GM23338 (cell line): ENCODE results near the gene IRGM. TPM values are rescaled to one million over a fixed set of nuclear protein-coding genes. Genes with fewer than 3 reads are reported as not detected.

Source experiments
- ATAC-seq: fragments of 200-7000 bp; cut with Tn5 transposase; 3 replicates; pipeline ENCODE4 v1.9.1; 2020
- DNase-seq: peaks from one replicate; pipeline ENCODE4 v3.0.0-alpha.2; 2015; ENCODE audit warnings: low spot score
- H2AFZ ChIP-seq: fragments of 200-600 bp; sonication (generic); 2 replicates; pipeline ENCODE4 v1.8.0; 2016; ENCODE audit warnings: antibody characterized with exemption, mild to moderate bottlenecking, moderate library complexity
- H3F3A ChIP-seq: fragments of 200-600 bp; sonication (generic); replicated peaks from 2 replicates; pipeline ENCODE4 v1.8.0; 2017; ENCODE audit warnings: antibody characterized with exemption, mixed run types, low read depth
- H3K27ac ChIP-seq: fragments of 200-600 bp; sonication (generic); 2 replicates; pipeline ENCODE4 v1.6.1; 2016; ENCODE audit warnings: low read depth
- H3K27me3 ChIP-seq: fragments of 200-600 bp; sonication (generic); 2 replicates; pipeline ENCODE4 v1.8.0; 2016; ENCODE audit warnings: mild to moderate bottlenecking, mixed run types, moderate library complexity; ENCODE audit not compliant: insufficient read depth
- H3K36me3 ChIP-seq: fragments of 200-600 bp; sonication (generic); 2 replicates; pipeline ENCODE4 v1.8.0; 2016; ENCODE audit warnings: mild to moderate bottlenecking; ENCODE audit not compliant: insufficient read depth
- H3K4me1 ChIP-seq: fragments of 200-600 bp; sonication (generic); 2 replicates; pipeline ENCODE4 v1.8.0; 2016; ENCODE audit warnings: mild to moderate bottlenecking, moderate library complexity; ENCODE audit not compliant: insufficient read depth
- H3K4me2 ChIP-seq: fragments of 200-600 bp; sonication (generic); 2 replicates; pipeline ENCODE4 v1.7.1; 2017; ENCODE audit warnings: mixed run types
- H3K4me3 ChIP-seq: fragments of 200-600 bp; sonication (generic); 2 replicates; pipeline ENCODE4 v1.6.1; 2016; ENCODE audit warnings: mixed run types
- H3K79me2 ChIP-seq: fragments of 200-600 bp; sonication (generic); replicated peaks from 2 replicates; pipeline ENCODE4 v1.8.0; 2017; ENCODE audit warnings: mild to moderate bottlenecking; ENCODE audit not compliant: insufficient read depth
- H3K9me2 ChIP-seq: fragments of 200-600 bp; sonication (generic); 2 replicates; pipeline ENCODE4 v1.8.0; 2017; ENCODE audit not compliant: insufficient read depth
- H4K20me1 ChIP-seq: fragments of 200-600 bp; sonication (generic); replicated peaks from 2 replicates; pipeline ENCODE4 v1.8.0; 2017; ENCODE audit warnings: mild to moderate bottlenecking; ENCODE audit not compliant: insufficient read depth
- H3K27ac Mint-ChIP-seq: 2 replicates; pipeline ENCODE4 v1.8.0; 2020; ENCODE audit warnings: inconsistent platforms, mild to moderate bottlenecking, moderate library complexity, mixed read lengths
- H3K27me3 Mint-ChIP-seq: 3 replicates; pipeline ENCODE4 v1.8.0; 2022; ENCODE audit warnings: low read depth, mild to moderate bottlenecking, moderate library complexity, mixed read lengths, inconsistent platforms; ENCODE audit not compliant: insufficient read depth, poor library complexity
- H3K36me3 Mint-ChIP-seq: 3 replicates; pipeline ENCODE4 v1.8.0; 2021; ENCODE audit warnings: low read depth, mild to moderate bottlenecking, inconsistent platforms, moderate library complexity, mixed read lengths
- H3K4me1 Mint-ChIP-seq: 3 replicates; pipeline ENCODE4 v1.8.0; 2020; ENCODE audit warnings: mild to moderate bottlenecking, inconsistent platforms, mixed read lengths
- H3K4me3 Mint-ChIP-seq: 3 replicates; pipeline ENCODE4 v1.8.0; 2021; ENCODE audit warnings: moderate library complexity, mild to moderate bottlenecking, inconsistent platforms, mixed read lengths
- H3K9me3 Mint-ChIP-seq: 3 replicates; pipeline ENCODE4 v1.8.0; 2020; ENCODE audit warnings: moderate library complexity, mild to moderate bottlenecking, inconsistent platforms, mixed read lengths
- CREB1 ChIP-seq: fragments of 250-450 bp; sonication (Bioruptor Pico); IDR thresholded peaks from 2 replicates; pipeline ENCODE4 v1.5.0; 2020; ENCODE audit warnings: low read depth, mild to moderate bottlenecking, moderate library complexity
- EZH2 ChIP-seq: fragments of 200-600 bp; sonication (generic); IDR thresholded peaks from one replicate; pipeline ENCODE4 v1.8.0; 2017; ENCODE audit warnings: antibody characterized with exemption, mild to moderate bottlenecking, low read depth; ENCODE audit not compliant: unreplicated experiment
- NANOG ChIP-seq: IDR thresholded peaks from 2 replicates; pipeline ENCODE4 v1.6.1; 2016; ENCODE audit warnings: antibody characterized with exemption, borderline replicate concordance
- STAT1 ChIP-seq: IDR thresholded peaks from one replicate; pipeline ENCODE4 v1.6.1; 2016; ENCODE audit warnings: antibody characterized with exemption; ENCODE audit not compliant: unreplicated experiment
- ZNF331 ChIP-seq: fragments of 250-450 bp; sonication (Bioruptor Pico); IDR thresholded peaks from 2 replicates; pipeline ENCODE4 v1.5.0; 2020; ENCODE audit warnings: low read depth, mild to moderate bottlenecking, moderate library complexity
- polyA plus RNA-seq: library from polyadenylated mRNA; unstranded; fragments of >200 nt; fragmentation: Nextera tagmentation; extraction: Ambion mirVana; gene quantifications from 2 replicates; pipeline ENCODE4 v1.2.1, GENCODE V29; 2016
- total RNA-seq: library from RNA; depleted of rRNA; stranded (reverse); fragments of >200 nt; shearing (Covaris generic); gene quantifications from 2 replicates; pipeline ENCODE4 v1.2.3, GENCODE V29; 2014
- TF ChIP-seq, protein P1 (sequence below): IDR thresholded peaks from 2 replicates; pipeline ENCODE4 v1.6.1; 2016; ENCODE audit warnings: antibody characterized with exemption
- TF ChIP-seq, protein P2 (sequence below): IDR thresholded peaks from one replicate; pipeline ENCODE4 v1.6.1; 2018; ENCODE audit warnings: antibody characterized with exemption; ENCODE audit not compliant: unreplicated experiment
- TF ChIP-seq, protein P3 (sequence below), 2 experiments: fragments of 200-600 bp in 1 of 2; sonication (generic) in 1 of 2; conservative IDR thresholded peaks; 2 replicates each; pipeline versions ENCODE4 v1.5.1 to v1.6.1; 2016 to 2017; ENCODE audit warnings: antibody characterized with exemption in 2 of 2, low read depth in 2 of 2, mild to moderate bottlenecking in 2 of 2, moderate library complexity in 1 of 2

The IRGM gene
- total and polyA plus RNA-seq, 2 experiments from 2014 or later, result not detected

DNA sequence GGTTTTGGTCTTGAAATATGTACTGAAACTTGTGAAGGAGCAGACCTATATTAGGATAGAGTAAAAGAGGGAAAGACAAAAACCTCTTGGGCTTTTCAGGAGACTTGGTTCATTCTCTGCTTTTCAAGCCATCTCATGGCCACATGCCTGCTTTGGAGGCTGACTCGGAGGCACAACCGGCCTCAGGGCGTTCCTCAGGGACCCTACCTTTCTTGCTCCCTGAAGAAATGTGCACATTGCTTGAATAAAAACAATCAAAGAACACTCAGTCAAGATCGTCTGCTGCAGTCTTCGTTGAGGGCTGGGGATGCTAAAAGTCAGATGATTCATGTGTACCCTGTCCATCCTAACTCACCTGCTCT is 994 bp downstream of the IRGM start:
- Mint-ChIP-seq H3K27me3 (peaks cover 16% of the 10 kb centered on the region), H3K36me3 (peaks cover 4% of the 10 kb centered on the region; the same call in 2 of the 3 replicates), H3K27ac (no peak overlapping the region), H3K4me1 (peaks cover 10% of the 10 kb centered on the region), H3K9me3 (peaks cover 14% of the 10 kb centered on the region), H3K4me3 (no peak overlapping the region)
- H3K9me2 ChIP-seq, result no peaks in the 10 kb centered on the region
- no peaks in the 10 kb centered on the region for H3K4me1 ChIP-seq
- H2AFZ ChIP-seq, result peak overlapping the region; percentile 14; the same call in 1 of the 2 replicates
- DNase-seq (no peak), ATAC-seq (no peak)
- H3F3A ChIP-seq, result no peaks in the 10 kb centered on the region
- H4K20me1 ChIP-seq, result no peaks in the 10 kb centered on the region
- H3K27ac ChIP-seq, result no peak overlapping the region
- H3K4me3 ChIP-seq, result no peak overlapping the region
- H3K79me2 ChIP-seq, result no peaks in the 10 kb centered on the region
- peaks cover 12% of the 10 kb centered on the region; the same call in 1 of the 2 replicates for H3K27me3 ChIP-seq
- H3K4me2 ChIP-seq, result no peak overlapping the region
- H3K36me3 ChIP-seq, result no peaks in the 10 kb centered on the region
- TF ChIP-seq EZH2 (no peak), CREB1 (no peak)
- TF ChIP-seq, protein P1, sequence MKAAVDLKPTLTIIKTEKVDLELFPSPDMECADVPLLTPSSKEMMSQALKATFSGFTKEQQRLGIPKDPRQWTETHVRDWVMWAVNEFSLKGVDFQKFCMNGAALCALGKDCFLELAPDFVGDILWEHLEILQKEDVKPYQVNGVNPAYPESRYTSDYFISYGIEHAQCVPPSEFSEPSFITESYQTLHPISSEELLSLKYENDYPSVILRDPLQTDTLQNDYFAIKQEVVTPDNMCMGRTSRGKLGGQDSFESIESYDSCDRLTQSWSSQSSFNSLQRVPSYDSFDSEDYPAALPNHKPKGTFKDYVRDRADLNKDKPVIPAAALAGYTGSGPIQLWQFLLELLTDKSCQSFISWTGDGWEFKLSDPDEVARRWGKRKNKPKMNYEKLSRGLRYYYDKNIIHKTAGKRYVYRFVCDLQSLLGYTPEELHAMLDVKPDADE, result no peak

DNA sequence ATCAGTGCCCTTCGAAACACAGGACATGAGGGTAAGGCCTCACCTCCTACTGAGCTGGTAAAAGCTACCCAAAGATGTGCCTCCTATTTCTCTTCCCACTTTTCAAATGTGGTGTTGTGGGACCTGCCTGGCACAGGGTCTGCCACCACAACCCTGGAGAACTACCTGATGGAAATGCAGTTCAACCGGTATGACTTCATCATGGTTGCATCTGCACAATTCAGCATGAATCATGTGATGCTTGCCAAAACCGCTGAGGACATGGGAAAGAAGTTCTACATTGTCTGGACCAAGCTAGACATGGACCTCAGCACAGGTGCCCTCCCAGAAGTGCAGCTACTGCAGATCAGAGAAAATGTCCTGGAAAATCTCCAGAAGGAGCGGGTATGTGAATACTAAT is 1.9 kb downstream of the IRGM start:
- H3K27me3 ChIP-seq, result peaks cover 12% of the 10 kb centered on the region; the same call in 1 of the 2 replicates
- H3F3A ChIP-seq, result no peaks in the 10 kb centered on the region
- no peak overlapping the region for H3K4me2 ChIP-seq
- H3K4me3 Mint-ChIP-seq, result no peak overlapping the region
- H3K4me1 Mint-ChIP-seq, result peaks cover 10% of the 10 kb centered on the region
- H3K9me3 Mint-ChIP-seq, result peaks cover 14% of the 10 kb centered on the region
- H3K36me3 Mint-ChIP-seq, result peaks cover 4% of the 10 kb centered on the region; the same call in 2 of the 3 replicates
- DNase-seq (no peak), ATAC-seq (no peak)
- no peak overlapping the region for H3K27ac Mint-ChIP-seq
- H3K36me3 ChIP-seq, result no peaks in the 10 kb centered on the region
- no peaks in the 10 kb centered on the region for H3K4me1 ChIP-seq
- no peaks in the 10 kb centered on the region for H3K79me2 ChIP-seq
- no peak overlapping the region for H2AFZ ChIP-seq
- H4K20me1 ChIP-seq, result no peaks in the 10 kb centered on the region
- no peak overlapping the region for H3K4me3 ChIP-seq
- no peaks in the 10 kb centered on the region for H3K9me2 ChIP-seq
- no peak overlapping the region for H3K27ac ChIP-seq
- peaks cover 13% of the 10 kb centered on the region for H3K27me3 Mint-ChIP-seq
- TF ChIP-seq EZH2 (no peak), NANOG (no peak), STAT1 (no peak), ZNF331 (CRISPR knock-in tag) (no peak), CREB1 (no peak)
- TF ChIP-seq, protein P2, sequence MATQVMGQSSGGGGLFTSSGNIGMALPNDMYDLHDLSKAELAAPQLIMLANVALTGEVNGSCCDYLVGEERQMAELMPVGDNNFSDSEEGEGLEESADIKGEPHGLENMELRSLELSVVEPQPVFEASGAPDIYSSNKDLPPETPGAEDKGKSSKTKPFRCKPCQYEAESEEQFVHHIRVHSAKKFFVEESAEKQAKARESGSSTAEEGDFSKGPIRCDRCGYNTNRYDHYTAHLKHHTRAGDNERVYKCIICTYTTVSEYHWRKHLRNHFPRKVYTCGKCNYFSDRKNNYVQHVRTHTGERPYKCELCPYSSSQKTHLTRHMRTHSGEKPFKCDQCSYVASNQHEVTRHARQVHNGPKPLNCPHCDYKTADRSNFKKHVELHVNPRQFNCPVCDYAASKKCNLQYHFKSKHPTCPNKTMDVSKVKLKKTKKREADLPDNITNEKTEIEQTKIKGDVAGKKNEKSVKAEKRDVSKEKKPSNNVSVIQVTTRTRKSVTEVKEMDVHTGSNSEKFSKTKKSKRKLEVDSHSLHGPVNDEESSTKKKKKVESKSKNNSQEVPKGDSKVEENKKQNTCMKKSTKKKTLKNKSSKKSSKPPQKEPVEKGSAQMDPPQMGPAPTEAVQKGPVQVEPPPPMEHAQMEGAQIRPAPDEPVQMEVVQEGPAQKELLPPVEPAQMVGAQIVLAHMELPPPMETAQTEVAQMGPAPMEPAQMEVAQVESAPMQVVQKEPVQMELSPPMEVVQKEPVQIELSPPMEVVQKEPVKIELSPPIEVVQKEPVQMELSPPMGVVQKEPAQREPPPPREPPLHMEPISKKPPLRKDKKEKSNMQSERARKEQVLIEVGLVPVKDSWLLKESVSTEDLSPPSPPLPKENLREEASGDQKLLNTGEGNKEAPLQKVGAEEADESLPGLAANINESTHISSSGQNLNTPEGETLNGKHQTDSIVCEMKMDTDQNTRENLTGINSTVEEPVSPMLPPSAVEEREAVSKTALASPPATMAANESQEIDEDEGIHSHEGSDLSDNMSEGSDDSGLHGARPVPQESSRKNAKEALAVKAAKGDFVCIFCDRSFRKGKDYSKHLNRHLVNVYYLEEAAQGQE, result no peak
- TF ChIP-seq, protein P3, sequence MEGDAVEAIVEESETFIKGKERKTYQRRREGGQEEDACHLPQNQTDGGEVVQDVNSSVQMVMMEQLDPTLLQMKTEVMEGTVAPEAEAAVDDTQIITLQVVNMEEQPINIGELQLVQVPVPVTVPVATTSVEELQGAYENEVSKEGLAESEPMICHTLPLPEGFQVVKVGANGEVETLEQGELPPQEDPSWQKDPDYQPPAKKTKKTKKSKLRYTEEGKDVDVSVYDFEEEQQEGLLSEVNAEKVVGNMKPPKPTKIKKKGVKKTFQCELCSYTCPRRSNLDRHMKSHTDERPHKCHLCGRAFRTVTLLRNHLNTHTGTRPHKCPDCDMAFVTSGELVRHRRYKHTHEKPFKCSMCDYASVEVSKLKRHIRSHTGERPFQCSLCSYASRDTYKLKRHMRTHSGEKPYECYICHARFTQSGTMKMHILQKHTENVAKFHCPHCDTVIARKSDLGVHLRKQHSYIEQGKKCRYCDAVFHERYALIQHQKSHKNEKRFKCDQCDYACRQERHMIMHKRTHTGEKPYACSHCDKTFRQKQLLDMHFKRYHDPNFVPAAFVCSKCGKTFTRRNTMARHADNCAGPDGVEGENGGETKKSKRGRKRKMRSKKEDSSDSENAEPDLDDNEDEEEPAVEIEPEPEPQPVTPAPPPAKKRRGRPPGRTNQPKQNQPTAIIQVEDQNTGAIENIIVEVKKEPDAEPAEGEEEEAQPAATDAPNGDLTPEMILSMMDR (conservative IDR thresholded peaks at IDR 0.05; ENCODE audit: low read depth in 2 of 2), result no peak
- TF ChIP-seq, protein P1, result no peak
